Mesendoderm (in vitro differentiated cells): ENCODE measurements around the gene ZNF628.

Source experiments
- DNase-seq: peaks from one replicate; pipeline ENCODE4 v3.0.0; 2013
- H2AK5ac ChIP-seq: 2 replicates; pipeline ENCODE4 v1.6.1; 2013; ENCODE audit warnings: low read length, inconsistent platforms
- H2BK120ac ChIP-seq: 2 replicates; pipeline ENCODE4 v1.6.1; 2013; ENCODE audit warnings: low read depth, mild to moderate bottlenecking, low read length, moderate library complexity, mixed read lengths
- H2BK15ac ChIP-seq: replicated peaks from 2 replicates; pipeline ENCODE4 v1.6.1; 2013; ENCODE audit warnings: low read depth, mild to moderate bottlenecking, moderate library complexity
- H2BK5ac ChIP-seq: 2 replicates; pipeline ENCODE4 v1.6.1; 2013; ENCODE audit warnings: low read length, inconsistent platforms
- H3K18ac ChIP-seq: 2 replicates; pipeline ENCODE4 v1.6.1; 2013; ENCODE audit warnings: mild to moderate bottlenecking, low read length, mixed read lengths
- H3K23ac ChIP-seq: one replicate; pipeline ENCODE4 v1.6.1; 2013; ENCODE audit warnings: low read length
- H3K27ac ChIP-seq: 2 replicates; pipeline ENCODE4 v1.5.1; 2013; ENCODE audit warnings: low read depth, mild to moderate bottlenecking, inconsistent platforms, low read length, moderate library complexity
- H3K27me3 ChIP-seq: 2 replicates; pipeline ENCODE4 v1.6.1; 2013; ENCODE audit warnings: low read length, control low read depth, mild to moderate bottlenecking, inconsistent platforms; ENCODE audit not compliant: insufficient read depth, poor library complexity
- H3K36me3 ChIP-seq: 2 replicates; pipeline ENCODE4 v1.6.1; 2013; ENCODE audit warnings: low read length, inconsistent platforms; ENCODE audit not compliant: control insufficient read depth, insufficient read depth
- H3K4ac ChIP-seq: one replicate; pipeline ENCODE4 v1.6.1; 2013; ENCODE audit warnings: low read depth, mild to moderate bottlenecking, low read length, moderate library complexity
- H3K4me1 ChIP-seq: 2 replicates; pipeline ENCODE4 v1.6.1; 2013; ENCODE audit warnings: low read depth, low read length, inconsistent platforms; ENCODE audit not compliant: control insufficient read depth
- H3K4me2 ChIP-seq: 2 replicates; pipeline ENCODE4 v1.6.1; 2013; ENCODE audit warnings: low read length
- H3K4me3 ChIP-seq: 2 replicates; pipeline ENCODE4 v1.5.1; 2013; ENCODE audit warnings: mild to moderate bottlenecking, low read length
- H3K56ac ChIP-seq: one replicate; pipeline ENCODE4 v1.6.1; 2013; ENCODE audit warnings: low read length
- H3K79me1 ChIP-seq: 2 replicates; pipeline ENCODE4 v1.6.1; 2013; ENCODE audit warnings: low read length, inconsistent platforms
- H3K79me2 ChIP-seq: 2 replicates; pipeline ENCODE4 v1.6.1; 2013; ENCODE audit warnings: mild to moderate bottlenecking, low read length; ENCODE audit not compliant: control insufficient read depth, insufficient read depth
- H3K9ac ChIP-seq: 2 replicates; pipeline ENCODE4 v1.6.1; 2013; ENCODE audit warnings: low read length, inconsistent platforms
- H4K5ac ChIP-seq: one replicate; pipeline ENCODE4 v1.6.1; 2013; ENCODE audit warnings: low read length
- H4K8ac ChIP-seq: one replicate; pipeline ENCODE4 v1.6.1; 2013; ENCODE audit warnings: low read depth, mild to moderate bottlenecking, control low read depth, low read length, moderate library complexity
- WGBS: extraction: QIAGEN DNeasy Blood & Tissue Kit; methylation state at CpG from one replicate; pipeline ENCODE4 v1.1.7; 2013; ENCODE audit warnings: low lambda C conversion rate, missing lambda C conversion rate; ENCODE audit not compliant: insufficient coverage; ENCODE audit errors: extremely low coverage; 5-methylcytosine and 5-hydroxymethylcytosine counted together

Gene ZNF628

DNA sequence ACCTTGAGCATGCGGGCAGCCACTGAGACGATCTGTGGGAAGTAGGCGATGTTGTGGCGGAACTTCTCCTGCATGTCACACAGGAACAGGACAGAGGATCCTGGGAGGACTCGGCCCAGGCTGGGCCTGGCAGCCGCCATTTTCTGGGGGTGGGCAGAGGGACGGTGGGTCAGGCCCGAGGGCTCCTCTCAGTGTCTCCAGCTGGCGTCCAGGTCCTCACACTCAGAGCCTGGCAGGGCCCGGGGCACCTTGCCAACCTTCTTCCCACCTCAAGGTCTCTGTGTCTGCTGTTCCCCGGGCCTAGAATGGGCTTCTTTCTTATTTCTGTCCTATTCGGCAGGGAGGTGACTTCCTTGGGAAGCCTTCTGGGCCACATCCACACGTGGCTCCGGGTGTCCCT lies 20.1 kb upstream of the ZNF628 start:
- no peak for DNase-seq
- no peak overlapping the region for H2BK120ac ChIP-seq
- WGBS = no CpG with 5 or more reads among the region's 14 CpGs
- H3K79me1 ChIP-seq = no peaks in the 10 kb centered on the region
- H3K4me1 ChIP-seq = no peaks in the 10 kb centered on the region
- H2AK5ac ChIP-seq = no peak overlapping the region
- peaks cover 10% of the 10 kb centered on the region for H3K27me3 ChIP-seq
- no peak overlapping the region for H3K56ac ChIP-seq
- H3K9ac ChIP-seq = no peak overlapping the region
- no peak overlapping the region for H3K18ac ChIP-seq
- H3K4me3 ChIP-seq = no peak overlapping the region
- no peak overlapping the region for H4K8ac ChIP-seq
- no peak overlapping the region for H3K23ac ChIP-seq
- no peak overlapping the region for H3K27ac ChIP-seq
- H3K4ac ChIP-seq = no peak overlapping the region
- H3K4me2 ChIP-seq = no peak overlapping the region
- H4K5ac ChIP-seq = no peak overlapping the region
- H3K79me2 ChIP-seq = no peaks in the 10 kb centered on the region
- no peaks in the 10 kb centered on the region for H3K36me3 ChIP-seq
- H2BK5ac ChIP-seq = no peak overlapping the region
- no peak overlapping the region for H2BK15ac ChIP-seq

DNA sequence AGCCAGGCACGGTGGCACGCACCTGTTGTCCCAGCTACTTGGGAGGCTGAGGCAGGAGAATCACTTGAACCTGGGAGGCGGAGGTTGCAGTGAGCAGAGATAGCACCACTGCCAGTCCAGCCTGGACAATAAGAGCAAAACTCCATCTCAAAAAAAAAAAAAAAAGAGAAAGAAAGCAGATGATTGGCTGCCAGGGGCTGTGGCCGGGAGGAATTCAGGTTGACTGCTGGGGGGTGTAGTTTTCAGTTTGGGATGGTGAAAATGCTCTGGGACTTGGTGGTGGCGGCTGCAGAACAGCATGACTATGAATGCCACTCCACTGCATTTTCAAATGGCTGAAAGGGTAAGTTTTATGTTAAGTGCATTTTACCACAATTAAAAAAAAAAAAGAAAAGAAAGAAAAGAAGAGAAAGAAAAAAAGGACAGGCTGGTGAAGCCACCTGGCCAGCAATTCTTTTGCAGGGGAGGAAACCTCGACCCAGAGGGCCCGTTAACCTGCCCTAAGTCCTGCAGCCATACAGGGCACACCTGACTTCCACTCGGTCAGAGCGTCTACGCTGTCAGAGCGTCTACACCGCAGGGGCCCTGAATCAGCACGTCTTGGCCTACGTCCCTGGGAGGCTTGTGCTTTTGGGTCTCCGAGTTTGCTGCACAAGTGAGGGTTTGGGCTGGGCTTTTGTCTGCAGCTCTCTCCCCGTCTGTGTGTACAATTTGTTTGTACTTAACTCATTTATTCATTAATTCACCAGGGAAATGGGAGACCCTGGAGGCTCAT lies 18.5 kb upstream of the ZNF628 start:
- Histone ChIP-seq H4K8ac (no peak overlapping the region), H2BK15ac (no peak overlapping the region), H3K27ac (no peak overlapping the region), H2AK5ac (no peak overlapping the region), H3K79me2 (no peaks in the 10 kb centered on the region), H3K4me2 (no peak overlapping the region), H3K4ac (no peak overlapping the region), H2BK5ac (no peak overlapping the region), H3K4me3 (no peak overlapping the region), H3K9ac (no peak overlapping the region), H3K27me3 (no peaks in the 10 kb centered on the region), H3K56ac (no peak overlapping the region), H3K18ac (no peak overlapping the region), H3K23ac (no peak overlapping the region), H4K5ac (no peak overlapping the region), H3K36me3 (no peaks in the 10 kb centered on the region), H2BK120ac (no peak overlapping the region), H3K79me1 (no peaks in the 10 kb centered on the region), H3K4me1 (no peaks in the 10 kb centered on the region)
- WGBS = no CpG with 5 or more reads among the region's 16 CpGs
- DNase-seq = no peak

DNA sequence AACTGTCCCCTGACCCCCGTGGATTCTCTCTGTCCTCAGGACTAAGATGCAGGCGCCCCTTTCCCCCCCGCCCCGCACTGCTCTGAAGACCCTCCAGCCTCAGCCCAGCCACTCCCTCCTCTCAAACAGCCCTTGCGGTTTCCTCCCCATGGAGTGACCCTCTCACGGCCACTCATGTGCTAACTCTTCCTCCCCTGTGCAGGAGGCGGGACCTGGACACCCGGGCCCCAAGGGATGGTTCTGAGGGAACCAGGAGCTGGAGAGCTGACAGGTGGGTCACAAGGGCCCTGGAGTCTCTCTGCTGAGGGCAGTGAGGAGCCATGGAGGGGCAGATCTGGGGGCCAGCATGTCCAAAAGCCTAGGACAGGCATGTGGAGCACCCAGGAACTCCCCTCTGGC lies 16.9 kb upstream of the ZNF628 start:
- Histone ChIP-seq H2AK5ac (no peak overlapping the region), H3K23ac (no peak overlapping the region), H3K27ac (no peak overlapping the region), H3K4ac (no peak overlapping the region), H4K8ac (no peak overlapping the region), H4K5ac (no peak overlapping the region), H2BK120ac (no peak overlapping the region), H3K36me3 (no peaks in the 10 kb centered on the region), H3K18ac (no peak overlapping the region), H3K4me3 (no peak overlapping the region), H2BK5ac (no peak overlapping the region), H3K79me1 (no peaks in the 10 kb centered on the region), H3K9ac (no peak overlapping the region), H3K4me2 (no peak overlapping the region), H2BK15ac (no peak overlapping the region), H3K4me1 (no peaks in the 10 kb centered on the region), H3K56ac (no peak overlapping the region), H3K27me3 (no peaks in the 10 kb centered on the region), H3K79me2 (no peaks in the 10 kb centered on the region)
- DNase-seq = no peak
- no CpG with 5 or more reads among the region's 8 CpGs for WGBS

DNA sequence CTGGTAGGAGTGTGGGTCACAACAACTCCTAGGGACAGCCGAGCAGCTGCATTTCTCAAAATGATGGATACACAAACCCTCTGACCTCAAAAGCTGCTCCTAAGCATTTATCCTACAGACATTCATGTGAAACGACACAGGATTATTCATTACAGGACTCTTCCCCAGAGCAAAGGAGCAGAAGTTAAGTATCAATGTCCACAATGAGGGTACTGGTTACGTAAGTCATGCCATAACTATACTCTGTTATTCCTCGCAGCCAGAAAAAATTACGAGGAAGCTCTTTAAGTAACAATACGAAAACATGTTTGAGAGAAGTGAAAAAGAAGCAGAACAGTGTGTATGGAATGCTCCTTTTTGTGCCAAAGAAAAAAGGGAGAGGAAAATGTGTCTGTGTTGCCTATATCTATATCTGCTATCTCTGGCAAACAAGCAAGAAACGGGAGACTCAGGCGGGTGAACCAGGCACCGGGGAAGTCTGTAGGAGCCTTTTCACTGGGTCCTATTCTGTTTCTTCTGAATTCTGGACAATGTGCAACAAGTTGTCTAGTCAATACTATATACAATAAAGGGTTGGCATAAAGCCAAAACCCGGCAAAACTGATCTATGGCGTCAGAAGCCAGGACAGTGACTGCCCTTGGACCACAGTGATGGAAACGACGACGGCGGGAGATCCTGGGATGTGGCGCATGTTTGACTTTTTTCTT lies 16.3 kb upstream of the ZNF628 start:
- Histone ChIP-seq H3K4me2 (no peak overlapping the region), H3K27me3 (no peaks in the 10 kb centered on the region), H3K4me1 (no peaks in the 10 kb centered on the region), H3K9ac (no peak overlapping the region), H3K4me3 (no peak overlapping the region), H2BK5ac (no peak overlapping the region), H3K23ac (no peak overlapping the region), H4K8ac (no peak overlapping the region), H3K36me3 (no peaks in the 10 kb centered on the region), H3K4ac (no peak overlapping the region), H2AK5ac (no peak overlapping the region), H2BK120ac (no peak overlapping the region), H3K18ac (no peak overlapping the region), H2BK15ac (no peak overlapping the region), H3K79me2 (no peaks in the 10 kb centered on the region), H3K56ac (peak overlapping the region; percentile 42), H3K79me1 (no peaks in the 10 kb centered on the region), H4K5ac (no peak overlapping the region), H3K27ac (no peak overlapping the region)
- no CpG with 5 or more reads among the region's 16 CpGs for WGBS
- no peak for DNase-seq

DNA sequence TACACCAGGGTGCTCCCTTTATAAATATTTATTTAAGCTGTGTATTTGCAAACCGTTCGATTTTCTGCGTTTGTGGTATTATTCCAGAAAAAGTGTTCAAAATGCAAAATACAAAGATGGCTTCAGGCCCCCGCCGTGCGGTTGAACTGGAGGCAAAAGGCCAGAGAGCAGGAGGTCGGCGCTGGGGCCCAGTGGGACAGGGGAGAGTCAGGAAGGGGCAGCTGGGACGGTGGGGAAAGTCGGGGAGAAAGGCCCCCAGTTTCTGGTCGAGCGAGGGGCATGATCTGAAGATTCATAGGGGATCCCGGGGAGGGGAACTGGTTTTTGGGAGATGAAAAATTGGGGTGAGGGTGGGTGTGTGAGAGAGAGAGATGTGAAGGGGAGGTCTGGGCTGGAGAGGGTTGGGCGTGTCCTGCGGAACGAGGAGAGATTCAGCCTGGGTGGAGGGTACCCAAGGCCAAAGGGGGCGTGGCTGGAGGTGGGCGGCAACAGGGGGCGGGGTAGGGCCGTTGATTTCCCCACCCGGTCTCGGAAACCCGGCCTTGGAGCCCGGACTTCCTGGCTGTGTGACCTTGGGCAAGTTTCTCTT lies 15.7 kb upstream of the ZNF628 start:
- H2BK15ac ChIP-seq = no peak overlapping the region
- H3K18ac ChIP-seq = no peak overlapping the region
- H3K4me3 ChIP-seq = peak overlapping the region; percentile 29
- no peak overlapping the region for H3K4ac ChIP-seq
- no peak overlapping the region for H3K23ac ChIP-seq
- DNase-seq = peak; percentile 93
- H3K56ac ChIP-seq = peak overlapping the region; percentile 78
- no peak overlapping the region for H2BK5ac ChIP-seq
- peak overlapping the region; percentile 62 for H3K9ac ChIP-seq
- no peak overlapping the region for H2AK5ac ChIP-seq
- no peak overlapping the region for H3K27ac ChIP-seq
- WGBS = no CpG with 5 or more reads among the region's 24 CpGs
- no peaks in the 10 kb centered on the region for H3K27me3 ChIP-seq
- H4K5ac ChIP-seq = no peak overlapping the region
- no peaks in the 10 kb centered on the region for H3K79me1 ChIP-seq
- H3K4me2 ChIP-seq = peak overlapping the region; percentile 44
- H4K8ac ChIP-seq = no peak overlapping the region
- no peaks in the 10 kb centered on the region for H3K4me1 ChIP-seq
- no peaks in the 10 kb centered on the region for H3K36me3 ChIP-seq
- H2BK120ac ChIP-seq = no peak overlapping the region
- no peaks in the 10 kb centered on the region for H3K79me2 ChIP-seq
